Endodermal cell (in vitro differentiated cells): ENCODE measurements around the gene TRIM67. TPM values are rescaled to one million over a fixed set of nuclear protein-coding genes. Genes with fewer than 3 reads are reported as not detected.

Experiments used
- DNase-seq: peaks from one replicate; pipeline ENCODE4 v3.0.0-alpha.2; 2017
- H3K27ac ChIP-seq: 2 replicates; pipeline ENCODE4 v1.5.1; 2013; ENCODE audit warnings: mild to moderate bottlenecking, low read depth, low read length, moderate library complexity
- H3K27me3 ChIP-seq: 2 replicates; pipeline ENCODE4 v1.6.1; 2013; ENCODE audit warnings: mild to moderate bottlenecking, low read length, moderate library complexity; ENCODE audit not compliant: insufficient read depth, control insufficient read depth, poor library complexity, severe bottlenecking
- H3K36me3 ChIP-seq: 2 replicates; pipeline ENCODE4 v1.7.0; 2013; ENCODE audit warnings: mild to moderate bottlenecking, low read length, moderate library complexity; ENCODE audit not compliant: control insufficient read depth, insufficient read depth
- H3K4me1 ChIP-seq: one replicate; pipeline ENCODE4 v1.7.0; 2013; ENCODE audit warnings: low read length; ENCODE audit not compliant: control insufficient read depth, insufficient read depth
- H3K4me3 ChIP-seq: 2 replicates; pipeline ENCODE4 v1.5.1; 2013; ENCODE audit warnings: mild to moderate bottlenecking, low read length, moderate library complexity
- H3K9ac ChIP-seq: 2 replicates; pipeline ENCODE4 v1.6.1; 2013; ENCODE audit warnings: mild to moderate bottlenecking, low read length, moderate library complexity; ENCODE audit not compliant: poor library complexity, severe bottlenecking; ENCODE audit errors: extremely low read depth
- H3K9me3 ChIP-seq: 2 replicates; pipeline ENCODE4 v1.6.1; 2013; ENCODE audit warnings: mild to moderate bottlenecking, low read length, moderate library complexity; ENCODE audit not compliant: control insufficient read depth
- H3K27ac Mint-ChIP-seq: 2 replicates; pipeline ENCODE4 v1.8.0; 2020; ENCODE audit warnings: mixed read lengths
- H3K27me3 Mint-ChIP-seq: 2 replicates; pipeline ENCODE4 v1.8.0; 2021; ENCODE audit warnings: mild to moderate bottlenecking, mixed read lengths; ENCODE audit not compliant: insufficient read depth
- H3K36me3 Mint-ChIP-seq: 2 replicates; pipeline ENCODE4 v1.8.0; 2020; ENCODE audit warnings: low read depth, mixed read lengths
- H3K4me1 Mint-ChIP-seq: 2 replicates; pipeline ENCODE4 v1.8.0; 2020; ENCODE audit warnings: mixed read lengths
- H3K4me3 Mint-ChIP-seq: 2 replicates; pipeline ENCODE4 v1.8.0; 2020; ENCODE audit warnings: mild to moderate bottlenecking, moderate library complexity, mixed read lengths
- H3K9me3 Mint-ChIP-seq: 2 replicates; pipeline ENCODE4 v1.8.0; 2020; ENCODE audit warnings: mild to moderate bottlenecking, mixed read lengths
- WGBS, 2 experiments: methylation state at CpG; one replicate each; pipeline versions ENCODE4 v1.1.5 to v1.1.7; 2013; ENCODE audit warnings: missing lambda C conversion rate in 2 of 2, mixed read lengths in 1 of 2; ENCODE audit not compliant: insufficient coverage in 1 of 2, insufficient read length in 1 of 2; 5-methylcytosine and 5-hydroxymethylcytosine counted together
- total RNA-seq, 2 donors: library from RNA; stranded (reverse); fragmentation: NEBNext Ultra II Directional in 1 of 2; extraction: Animal tissue kit (Norgen Biotek cat#: 25700) in 1 of 2; gene quantifications; 2 replicates in 1 of 2; 3 replicates in 1 of 2; pipeline ENCODE4 v1.2.1, GENCODE V29; 2021
- TF ChIP-seq, protein P1 (sequence below): fragments of 200-600 bp; sonication (generic); conservative IDR thresholded peaks from 2 replicates; pipeline ENCODE4 v1.5.0; 2021; ENCODE audit warnings: antibody characterized with exemption, mild to moderate bottlenecking

Gene TRIM67
- total RNA-seq, 2 donors from 2014 or later, result 0.04 TPM

DNA sequence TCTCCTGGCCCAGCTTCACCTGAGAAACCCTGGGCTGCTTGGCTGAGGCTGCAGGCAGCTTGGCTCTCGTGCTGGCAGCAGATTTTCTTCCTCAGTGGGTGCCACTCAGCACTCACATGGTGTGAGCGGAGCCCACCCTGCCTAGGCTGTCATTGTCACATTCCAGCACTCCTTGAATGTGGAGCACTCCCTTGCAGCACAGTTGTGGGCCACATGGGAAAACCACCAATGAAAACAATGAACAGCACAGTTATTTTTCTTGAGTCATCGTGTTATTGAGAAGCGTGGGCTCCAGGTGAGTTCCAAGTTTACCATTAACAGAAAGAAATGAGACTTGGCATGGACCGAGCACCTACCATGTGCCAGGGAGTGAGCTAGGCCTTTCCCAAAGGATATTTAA, 27.2 kb upstream of the TRIM67 start:
- DNase-seq, result no peak
- Mint-ChIP-seq H3K27me3 (peaks cover 8% of the 10 kb centered on the region), H3K27ac (no peak overlapping the region), H3K4me3 (no peak overlapping the region), H3K9me3 (peaks cover under 1% of the 10 kb centered on the region), H3K4me1 (no peaks in the 10 kb centered on the region), H3K36me3 (no peaks in the 10 kb centered on the region)
- Histone ChIP-seq H3K4me1 (no peaks in the 10 kb centered on the region), H3K27ac (no peak overlapping the region), H3K9ac (no peak overlapping the region), H3K36me3 (no peaks in the 10 kb centered on the region), H3K9me3 (no peaks in the 10 kb centered on the region), H3K27me3 (no peaks in the 10 kb centered on the region), H3K4me3 (no peak overlapping the region)
- TF ChIP-seq, protein P1, sequence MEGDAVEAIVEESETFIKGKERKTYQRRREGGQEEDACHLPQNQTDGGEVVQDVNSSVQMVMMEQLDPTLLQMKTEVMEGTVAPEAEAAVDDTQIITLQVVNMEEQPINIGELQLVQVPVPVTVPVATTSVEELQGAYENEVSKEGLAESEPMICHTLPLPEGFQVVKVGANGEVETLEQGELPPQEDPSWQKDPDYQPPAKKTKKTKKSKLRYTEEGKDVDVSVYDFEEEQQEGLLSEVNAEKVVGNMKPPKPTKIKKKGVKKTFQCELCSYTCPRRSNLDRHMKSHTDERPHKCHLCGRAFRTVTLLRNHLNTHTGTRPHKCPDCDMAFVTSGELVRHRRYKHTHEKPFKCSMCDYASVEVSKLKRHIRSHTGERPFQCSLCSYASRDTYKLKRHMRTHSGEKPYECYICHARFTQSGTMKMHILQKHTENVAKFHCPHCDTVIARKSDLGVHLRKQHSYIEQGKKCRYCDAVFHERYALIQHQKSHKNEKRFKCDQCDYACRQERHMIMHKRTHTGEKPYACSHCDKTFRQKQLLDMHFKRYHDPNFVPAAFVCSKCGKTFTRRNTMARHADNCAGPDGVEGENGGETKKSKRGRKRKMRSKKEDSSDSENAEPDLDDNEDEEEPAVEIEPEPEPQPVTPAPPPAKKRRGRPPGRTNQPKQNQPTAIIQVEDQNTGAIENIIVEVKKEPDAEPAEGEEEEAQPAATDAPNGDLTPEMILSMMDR, result no peak
- WGBS, 2 experiments, result 92 to 93% methylated on average over 5 of the region's 5 CpGs

DNA sequence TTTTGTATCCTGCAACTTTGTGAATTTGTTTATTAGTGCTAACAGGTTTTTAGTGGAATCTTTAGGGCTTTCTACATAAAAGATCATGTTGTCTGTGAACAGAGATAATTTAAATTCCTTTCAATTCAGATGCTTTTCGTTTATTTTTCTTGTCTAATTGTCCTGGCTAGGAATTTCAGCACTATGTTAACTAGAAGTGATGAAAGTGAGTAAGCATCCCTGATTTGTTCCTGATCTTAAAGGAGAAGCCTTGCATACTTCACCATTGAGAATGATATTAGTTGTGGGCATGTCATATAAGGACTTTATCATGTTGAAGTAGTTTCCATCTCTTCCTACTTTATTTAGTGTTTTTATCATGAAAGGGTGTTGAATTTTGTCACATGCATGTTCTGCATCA, 23.6 kb upstream of the TRIM67 start:
- Histone ChIP-seq H3K27me3 (no peaks in the 10 kb centered on the region), H3K4me1 (no peaks in the 10 kb centered on the region), H3K36me3 (no peaks in the 10 kb centered on the region), H3K4me3 (no peak overlapping the region), H3K9ac (no peak overlapping the region), H3K27ac (no peak overlapping the region), H3K9me3 (no peaks in the 10 kb centered on the region)
- Mint-ChIP-seq H3K4me1 (no peaks in the 10 kb centered on the region), H3K36me3 (no peaks in the 10 kb centered on the region), H3K4me3 (no peak overlapping the region), H3K27me3 (peaks cover 17% of the 10 kb centered on the region), H3K27ac (no peak overlapping the region), H3K9me3 (peaks cover 4% of the 10 kb centered on the region)
- DNase-seq, result no peak
- 68 to 75% methylated on average over 1 of the region's 1 CpG for WGBS, 2 experiments
- TF ChIP-seq, protein P1, result no peak

DNA sequence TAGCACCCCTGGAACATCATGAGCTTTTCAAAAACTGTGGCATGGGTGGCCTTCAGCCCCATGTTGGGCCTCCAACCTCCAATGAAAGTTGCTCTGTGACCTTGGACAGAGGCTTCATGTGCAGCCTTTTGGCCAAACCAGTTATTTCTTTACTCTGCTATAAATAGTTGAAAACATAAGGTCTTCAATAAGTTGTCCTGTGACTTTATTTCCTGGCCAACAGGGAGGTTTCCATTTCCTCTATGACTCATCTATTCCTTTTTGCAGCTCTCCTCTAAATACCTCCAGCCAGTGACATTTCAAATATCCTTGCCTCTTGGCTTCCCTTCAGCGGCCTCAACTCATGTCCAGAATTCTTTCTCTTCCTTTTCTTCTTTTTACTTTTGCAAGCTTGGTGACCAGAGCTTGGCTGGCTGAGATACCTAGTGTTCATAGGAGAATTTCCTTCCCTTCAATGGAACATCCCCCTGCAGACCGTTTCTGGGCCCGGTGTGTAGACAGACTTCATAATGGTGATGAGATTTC, 22.7 kb upstream of the TRIM67 start:
- Mint-ChIP-seq H3K4me1 (no peaks in the 10 kb centered on the region), H3K4me3 (no peak overlapping the region), H3K9me3 (peaks cover 4% of the 10 kb centered on the region), H3K36me3 (no peaks in the 10 kb centered on the region), H3K27me3 (peaks cover 24% of the 10 kb centered on the region), H3K27ac (no peak overlapping the region)
- Histone ChIP-seq H3K4me1 (no peaks in the 10 kb centered on the region), H3K9ac (no peak overlapping the region), H3K27me3 (no peaks in the 10 kb centered on the region), H3K36me3 (no peaks in the 10 kb centered on the region), H3K27ac (no peak overlapping the region), H3K4me3 (no peak overlapping the region), H3K9me3 (no peaks in the 10 kb centered on the region)
- no peak for DNase-seq
- TF ChIP-seq, protein P1, result no peak
- 78 to 79% methylated on average over 1 to 3 of the region's 3 CpGs for WGBS, 2 experiments
